Peyer's patch (tissue), 4 donors: ENCODE measurements around the gene ZNF507. TPM values are rescaled to one million over a fixed set of nuclear protein-coding genes. Genes with fewer than 3 reads are reported as not detected.
"Not testable (repeated sequence)": the region's sequence is repeated elsewhere in the genome, so short reads cannot be mapped to it uniquely, and the experiment has no call there.

ENCODE experiments used
- DNase-seq, 3 donors: peaks; one replicate each; pipeline ENCODE4 v3.0.0-alpha.2; 2017 to 2019
- H3K27ac ChIP-seq, 4 donors: fragments of 200-600 bp; sonication (generic); one replicate each; pipeline ENCODE4 v1.5.1; 2016 to 2019
- H3K27me3 ChIP-seq, 2 donors: fragments of 200-600 bp; sonication (generic); one replicate each; pipeline ENCODE4 v1.5.1; 2019
- H3K36me3 ChIP-seq, 3 donors: fragments of 200-600 bp; sonication (generic); one replicate each; pipeline ENCODE4 v1.5.1; 2016 to 2019
- H3K4me1 ChIP-seq, 4 donors: fragments of 200-600 bp; sonication (generic); one replicate each; pipeline ENCODE4 v1.5.1; 2016 to 2019
- H3K4me3 ChIP-seq, 4 donors: fragments of 200-600 bp; sonication (generic); 1 replicate in 3 of 4; 2 replicates in 1 of 4; pipeline ENCODE4 v1.5.1; 2016 to 2019; ENCODE audit warnings: mild to moderate bottlenecking in 1 of 4
- H3K9me3 ChIP-seq, 4 donors: fragments of 200-600 bp; sonication (generic); one replicate each; pipeline ENCODE4 v1.5.1; 2016 to 2019; ENCODE audit warnings: mild to moderate bottlenecking in 1 of 4
- CTCF ChIP-seq, 6 experiments: fragments of 450-650 bp in 4 of 6; fragments of 200-600 bp in 2 of 6; sonication (generic) in 1 of 6; IDR thresholded peaks; one replicate each; pipeline ENCODE4 v1.5.1; 2017 to 2019; ENCODE audit warnings: antibody characterized with exemption in 6 of 6, mild to moderate bottlenecking in 3 of 6, moderate library complexity in 1 of 6
- POLR2A ChIP-seq, 2 donors: fragments of 450-650 bp; IDR thresholded peaks; one replicate each; pipeline ENCODE4 v1.5.1; 2017; ENCODE audit warnings: antibody characterized with exemption in 2 of 2, mild to moderate bottlenecking in 2 of 2, moderate library complexity in 2 of 2
- total RNA-seq, 4 donors: library from RNA; depleted of rRNA; stranded (reverse); fragments of >200 nt; gene quantifications; one replicate each; pipeline ENCODE4 v1.1.0, GENCODE V29; 2016

ZNF507 gene
- total RNA-seq, 4 donors from 2014 or later = 28.2 to 43.7 (median 34.2) TPM

- no peaks in the 10 kb centered on the region for H3K9me3 ChIP-seq
- no peak for TF ChIP-seq CTCF (IDR thresholded peaks at IDR 0.05)
- no peak for TF ChIP-seq POLR2A (IDR thresholded peaks at IDR 0.05)
- H3K27me3 ChIP-seq = no peaks in the 10 kb centered on the region
- H3K36me3 ChIP-seq = no peaks in the 10 kb centered on the region
- no peak overlapping the region for H3K4me3 ChIP-seq
- H3K27ac ChIP-seq = no peak overlapping the region
- no peak for DNase-seq
- H3K4me1 ChIP-seq = no peaks in the 10 kb centered on the region
These were observed 77.0 kb downstream of the ZNF507 start for GRCh38 chr19:32422435-32422834.

- H3K4me1 ChIP-seq, H3K4me3 ChIP-seq, H3K27ac ChIP-seq, DNase-seq, H3K9me3 ChIP-seq, H3K36me3 ChIP-seq, H3K27me3 ChIP-seq: not testable (repeated sequence)
These were observed 78.5 kb downstream of the ZNF507 start for GRCh38 chr19:32423944-32424343.

- Histone ChIP-seq H3K27ac (no peak overlapping the region), H3K27me3 (no peaks in the 10 kb centered on the region), H3K9me3 (no peaks in the 10 kb centered on the region), H3K36me3 (no peaks in the 10 kb centered on the region), H3K4me3 (no peak overlapping the region), H3K4me1 (no peaks in the 10 kb centered on the region)
- no peak for DNase-seq
- TF ChIP-seq POLR2A (IDR thresholded peaks at IDR 0.05) (no peak), CTCF (IDR thresholded peaks at IDR 0.05) (no peak)
These were observed 82.1 kb downstream of the ZNF507 start for GRCh38 chr19:32427536-32427935.

GRCh38 chr19:32436692-32437091 lies 91.3 kb downstream of the ZNF507 start:
- DNase-seq = no peak
- TF ChIP-seq CTCF (IDR thresholded peaks at IDR 0.05) (no peak), POLR2A (IDR thresholded peaks at IDR 0.05) (no peak)
- Histone ChIP-seq H3K4me3 (no peak overlapping the region), H3K27ac (no peak overlapping the region), H3K4me1 (no peaks in the 10 kb centered on the region), H3K27me3 (no peaks in the 10 kb centered on the region), H3K9me3 (no peaks in the 10 kb centered on the region), H3K36me3 (peaks cover 0 to 19% (median 0%) of the 10 kb centered on the region in 3 donors)

GRCh38 chr19:32437096-32437495 lies 91.7 kb downstream of the ZNF507 start:
- peaks cover 0 to 23% (median 0%) of the 10 kb centered on the region in 3 donors for H3K36me3 ChIP-seq

More at GRCh38 chr19:32437096-32437495, 91.7 kb downstream of the ZNF507 start:
- Histone ChIP-seq H3K27me3 (no peaks in the 10 kb centered on the region), H3K9me3 (no peaks in the 10 kb centered on the region), H3K4me1 (no peaks in the 10 kb centered on the region), H3K27ac (no peak overlapping the region), H3K4me3 (no peak overlapping the region)
- DNase-seq = no peak
- no peak for TF ChIP-seq POLR2A (IDR thresholded peaks at IDR 0.05)
- no peak for TF ChIP-seq CTCF (IDR thresholded peaks at IDR 0.05)

Other genes starting within 250 kb of the ZNF507 start
- 10 to 100 TPM; 18.2 to 49.5 (median 42.4) TPM for gene DPY19L3, start 60.2 kb downstream of the ZNF507 start, total RNA-seq
- gene PDCD5, start 235.6 kb downstream of the ZNF507 start, total RNA-seq = 10 to 100 TPM; 32.5 to 80.0 (median 43.3) TPM